NCI-H1105 treated with DMSO at 0.1 percent for 48 hours (cell line): ENCODE results near the gene USP2.

Experiments used
- DNase-seq: peaks from one replicate; lab custom pipeline; 2025; lab: John Stamatoyannopoulos, UW

The USP2 gene, protein sequence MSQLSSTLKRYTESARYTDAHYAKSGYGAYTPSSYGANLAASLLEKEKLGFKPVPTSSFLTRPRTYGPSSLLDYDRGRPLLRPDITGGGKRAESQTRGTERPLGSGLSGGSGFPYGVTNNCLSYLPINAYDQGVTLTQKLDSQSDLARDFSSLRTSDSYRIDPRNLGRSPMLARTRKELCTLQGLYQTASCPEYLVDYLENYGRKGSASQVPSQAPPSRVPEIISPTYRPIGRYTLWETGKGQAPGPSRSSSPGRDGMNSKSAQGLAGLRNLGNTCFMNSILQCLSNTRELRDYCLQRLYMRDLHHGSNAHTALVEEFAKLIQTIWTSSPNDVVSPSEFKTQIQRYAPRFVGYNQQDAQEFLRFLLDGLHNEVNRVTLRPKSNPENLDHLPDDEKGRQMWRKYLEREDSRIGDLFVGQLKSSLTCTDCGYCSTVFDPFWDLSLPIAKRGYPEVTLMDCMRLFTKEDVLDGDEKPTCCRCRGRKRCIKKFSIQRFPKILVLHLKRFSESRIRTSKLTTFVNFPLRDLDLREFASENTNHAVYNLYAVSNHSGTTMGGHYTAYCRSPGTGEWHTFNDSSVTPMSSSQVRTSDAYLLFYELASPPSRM

DNA sequence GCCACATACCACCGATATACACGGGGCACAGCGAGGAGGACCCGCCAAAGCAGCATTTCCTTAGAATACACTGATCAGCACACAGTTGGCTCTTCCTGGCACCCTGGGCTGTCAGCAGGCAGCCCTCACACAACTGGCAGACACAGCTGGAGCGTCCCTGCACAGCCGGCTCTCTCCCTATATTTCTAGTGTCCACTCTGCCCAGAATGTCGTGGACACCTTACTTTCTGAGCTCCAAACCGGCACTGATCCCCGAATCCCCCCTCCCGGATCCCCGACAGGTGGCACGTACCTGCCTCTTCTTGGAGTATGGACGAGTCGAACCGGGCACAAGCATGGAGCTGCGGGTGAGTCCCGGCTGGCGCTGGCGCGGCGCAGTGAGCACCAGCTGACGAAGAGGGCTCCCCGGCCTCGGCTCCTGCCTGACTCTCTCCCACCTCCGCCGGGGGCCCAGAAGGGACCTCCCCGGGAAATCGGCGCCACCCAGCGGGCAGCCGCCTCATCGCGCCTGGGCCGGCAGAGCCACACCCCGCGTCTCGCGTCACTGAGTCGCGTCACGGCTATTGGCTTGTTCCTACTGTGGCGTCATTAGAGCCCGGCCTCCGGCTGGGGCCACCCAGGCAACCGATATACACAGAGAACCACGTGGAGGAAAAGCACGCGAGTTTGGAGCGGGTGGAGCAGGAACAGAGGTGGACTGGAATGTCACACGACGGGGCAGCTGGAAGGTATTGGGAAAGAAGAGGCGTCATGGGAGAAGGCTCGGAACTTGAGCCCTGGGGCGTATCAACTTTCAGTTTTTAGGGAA is at the start of gene USP2:
Gene USP2 (minus strand): TSS at position 510 of the 808 bp plus-strand sequence. CDS start 8,210 bp downstream, outside the sequence.
- peak; percentile 97 for DNase-seq

DNA sequence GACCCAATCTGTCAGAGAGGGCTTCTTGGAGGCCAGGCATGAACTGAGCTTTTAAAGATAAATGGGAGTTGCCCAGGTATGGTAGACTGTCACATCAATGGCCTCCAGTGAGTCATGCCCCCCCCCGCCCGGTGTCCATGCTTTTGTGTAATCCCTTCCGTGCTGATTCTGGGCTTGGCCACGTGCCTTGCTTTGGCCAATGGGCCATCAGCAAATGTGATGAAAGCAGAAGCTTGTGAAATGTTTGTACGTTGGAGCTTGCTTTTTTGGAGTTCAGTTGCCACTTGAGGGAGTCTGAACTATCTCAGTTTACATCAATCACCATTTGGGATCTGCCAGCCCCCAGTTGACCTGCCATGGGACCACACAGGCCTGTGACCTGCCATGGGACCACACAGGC is 45.8 kb upstream of the USP2 start:
- DNase-seq = no peak

GRCh38 chr11:119426142-119426541 is 44.7 kb upstream of the USP2 start:
- no peak for DNase-seq

DNA sequence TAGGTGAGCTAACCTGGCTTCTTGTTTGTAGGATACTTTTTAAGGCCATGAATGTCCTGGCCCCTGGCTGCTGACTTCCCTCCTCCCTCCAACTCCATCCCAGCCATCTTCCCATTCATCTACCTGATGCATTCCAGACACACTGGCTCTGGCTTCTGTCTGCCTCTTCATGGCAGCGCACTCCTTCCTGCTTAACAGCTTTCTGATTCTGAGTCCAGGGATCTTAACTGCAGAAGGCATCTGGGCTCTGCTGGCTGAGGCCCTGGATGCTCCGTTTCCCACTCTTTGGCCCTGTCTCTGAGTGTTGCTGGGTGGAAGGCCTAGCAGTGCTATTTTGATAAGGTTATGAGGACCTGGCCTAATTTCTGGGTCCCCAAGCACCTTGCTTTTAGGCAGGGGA is 43.3 kb upstream of the USP2 start:
- DNase-seq = no peak

GRCh38 chr11:119424276-119424675 is 42.8 kb upstream of the USP2 start:
- no peak for DNase-seq

DNA sequence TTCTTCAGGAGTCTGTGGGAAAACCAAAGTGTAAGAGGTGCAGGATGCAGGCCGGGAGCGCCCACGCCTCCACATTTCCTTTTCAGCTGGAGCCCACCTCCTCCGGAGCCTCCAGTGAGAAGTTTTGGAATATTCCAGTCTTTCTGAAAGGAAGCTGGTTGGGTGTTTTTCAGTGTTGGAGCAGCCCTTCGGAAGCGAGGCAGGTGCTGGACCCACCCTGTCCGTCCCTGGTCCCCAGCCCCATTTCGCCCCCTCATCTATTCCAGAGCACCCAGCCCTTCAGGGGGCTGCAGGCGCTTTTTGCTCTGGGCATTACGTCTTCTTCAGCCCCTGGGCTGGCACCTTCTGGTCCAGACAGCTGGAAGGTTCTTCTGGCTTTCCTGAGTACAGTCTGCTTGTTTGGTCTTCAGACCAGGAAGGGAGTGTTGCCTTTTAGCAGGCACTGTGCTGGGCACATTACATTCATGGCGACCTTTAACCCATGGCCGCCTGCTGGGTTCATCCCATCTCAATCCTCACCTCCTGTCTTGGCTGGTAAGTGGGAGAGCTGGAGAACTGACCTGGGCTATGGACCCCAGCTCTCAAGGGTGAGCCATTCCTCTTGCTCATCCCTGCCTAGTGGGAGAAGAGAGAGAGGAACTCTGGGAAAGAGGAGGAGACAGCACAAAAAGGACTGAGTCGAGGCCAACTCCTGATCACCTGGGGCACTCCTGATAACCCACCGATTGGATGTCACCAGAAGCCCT is 42.2 kb upstream of the USP2 start:
- no peak for DNase-seq

DNA sequence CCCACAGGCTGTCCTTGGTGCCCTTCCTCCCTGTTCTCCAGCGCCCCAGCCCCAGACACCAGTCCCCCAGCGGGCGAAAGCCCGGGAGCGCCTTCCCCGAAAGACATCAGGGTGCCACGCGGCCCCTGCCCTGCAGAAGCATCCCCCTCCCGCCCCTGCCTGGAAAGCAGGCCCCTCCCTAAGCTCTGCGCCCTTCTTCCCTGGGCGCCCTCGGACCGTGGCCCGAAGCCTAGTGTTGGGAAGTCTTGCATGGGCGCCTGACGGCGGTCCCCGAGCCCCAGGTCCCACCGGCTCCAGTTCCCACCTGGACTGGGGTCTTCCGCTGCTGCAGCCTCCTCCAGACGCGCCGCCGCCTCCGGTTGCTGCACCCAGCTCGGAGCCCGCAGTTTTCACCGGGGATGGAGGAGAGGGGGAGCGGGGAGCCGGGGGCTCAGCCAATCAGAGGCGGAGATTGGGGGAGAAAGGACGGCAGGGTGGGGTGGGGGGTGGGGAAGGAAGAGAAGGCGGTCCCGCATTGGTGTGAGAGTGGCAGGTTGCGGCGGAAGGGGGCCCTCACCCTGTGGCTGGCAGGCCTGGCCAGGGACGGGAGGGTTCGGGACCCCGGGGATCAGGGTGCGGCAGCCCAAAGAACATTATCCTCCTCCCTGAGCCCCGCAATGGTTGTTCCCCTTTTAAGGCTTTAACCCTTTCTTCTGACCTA is 41.5 kb upstream of the USP2 start, which contains the start of gene THY1:
Gene THY1 (minus strand): TSS at position 364 of the 700 bp plus-strand sequence. CDS start 2,267 bp downstream, outside the sequence.
- DNase-seq = no peak

DNA sequence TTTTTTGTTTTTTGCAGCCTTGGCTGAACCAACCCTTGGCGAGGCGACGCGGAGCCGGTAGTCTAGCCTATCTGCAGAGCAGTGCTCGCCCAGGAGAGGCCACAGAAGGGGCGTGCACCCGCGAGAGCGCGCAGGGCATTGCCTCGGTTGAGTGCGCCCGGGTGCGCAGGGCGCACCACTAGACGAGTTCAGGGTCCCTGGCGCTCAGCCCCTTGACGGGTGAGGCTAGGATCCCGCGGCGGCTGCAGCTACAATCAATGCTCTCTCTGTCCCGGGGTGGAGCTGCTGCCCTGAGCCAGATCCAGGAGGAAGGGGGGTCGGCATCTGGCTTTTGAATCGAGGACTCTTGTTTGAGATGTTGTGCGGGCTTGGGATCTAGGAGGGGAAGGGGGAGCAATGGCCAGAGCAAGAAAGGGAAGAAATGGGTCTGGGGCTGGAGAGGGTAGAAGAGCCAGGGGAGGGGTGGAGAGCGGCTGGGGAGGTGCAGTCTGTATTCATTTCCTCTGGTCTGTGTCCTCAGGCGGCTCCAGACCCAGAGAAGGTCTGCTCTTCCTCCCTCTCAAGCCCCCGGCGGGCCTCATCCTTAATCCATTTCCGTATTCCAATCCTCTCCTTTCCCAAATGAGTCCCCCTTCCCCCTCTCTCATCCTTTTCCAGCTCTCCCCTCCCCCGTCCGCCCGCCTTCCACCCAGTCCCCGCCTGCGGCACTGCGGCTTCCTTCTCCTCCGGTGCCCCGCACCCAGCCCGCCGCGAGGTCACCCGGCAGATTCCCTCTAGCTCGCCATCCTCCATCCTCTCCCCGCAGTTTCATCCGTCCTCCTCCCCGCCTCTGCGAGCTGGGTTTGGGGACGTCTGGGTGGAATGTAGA is 40.7 kb upstream of the USP2 start:
- DNase-seq = peak; percentile 38

- DNase-seq = no peak
Observed at GRCh38 chr11:119421351-119421750, 39.9 kb upstream of the USP2 start.

DNA sequence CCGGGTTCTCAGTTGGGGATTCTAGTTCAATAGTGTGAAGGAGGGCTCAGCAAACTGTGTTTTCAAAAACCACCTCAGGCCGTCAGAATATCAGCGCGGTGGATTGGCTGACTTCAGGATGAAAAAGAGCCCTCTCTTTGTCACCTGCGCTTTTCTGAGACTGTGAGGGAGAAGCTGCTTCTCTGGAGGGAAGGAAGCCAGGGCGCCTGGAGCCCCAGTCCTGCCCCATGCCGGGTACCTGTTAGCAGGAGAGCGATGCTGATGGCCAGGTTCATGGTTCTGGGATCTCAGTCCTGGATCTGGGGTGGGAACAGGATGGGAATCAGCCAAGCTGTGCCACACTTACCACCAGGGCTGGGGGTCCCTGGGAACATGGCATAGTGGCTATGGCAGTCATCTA is 39.1 kb upstream of the USP2 start:
- DNase-seq = no peak

GRCh38 chr11:119419834-119420492 is 38.5 kb upstream of the USP2 start:
- no peak for DNase-seq

DNA sequence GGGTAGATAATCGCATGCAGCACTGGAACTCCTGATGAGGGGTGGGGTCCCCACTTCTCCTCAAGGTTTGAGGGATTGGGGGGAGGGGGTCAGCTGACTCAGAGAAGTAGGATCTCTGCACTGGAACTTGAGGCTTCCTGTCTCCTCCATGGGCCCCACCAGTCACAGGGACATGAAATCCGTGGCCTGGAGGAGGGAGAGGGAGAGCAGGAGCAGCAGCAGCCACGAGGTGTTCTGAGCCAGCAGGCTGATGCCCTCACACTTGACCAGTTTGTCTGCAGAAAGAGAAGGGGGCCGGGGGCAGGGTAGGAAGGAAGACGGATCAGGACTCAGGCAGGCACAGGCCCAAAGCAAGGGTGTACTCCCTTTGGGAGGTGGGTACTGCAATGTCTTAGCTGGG is 37.8 kb upstream of the USP2 start:
- DNase-seq = no peak

DNA sequence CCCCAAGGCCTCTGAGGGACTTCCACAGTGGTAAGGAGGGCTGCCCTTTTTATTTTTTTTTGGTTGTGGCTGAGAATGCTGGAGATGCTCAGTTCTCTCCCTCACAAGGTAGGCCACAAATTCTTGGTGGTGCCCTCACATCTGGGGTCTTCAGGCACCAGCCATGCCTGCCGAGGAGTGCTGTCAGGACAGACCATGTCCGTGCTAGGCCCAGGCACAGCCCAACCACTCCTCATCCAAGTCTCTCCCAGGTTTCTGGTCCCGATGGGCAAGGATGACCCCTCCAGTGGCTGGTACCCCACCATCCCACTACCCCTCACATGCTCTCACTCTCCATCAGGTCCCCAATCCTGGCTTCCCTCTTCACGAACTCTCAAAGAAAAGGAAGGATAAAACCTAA is 37.3 kb upstream of the USP2 start:
- DNase-seq = no peak

GRCh38 chr11:119417726-119418540 is 36.4 kb upstream of the USP2 start:
- DNase-seq = no peak

DNA sequence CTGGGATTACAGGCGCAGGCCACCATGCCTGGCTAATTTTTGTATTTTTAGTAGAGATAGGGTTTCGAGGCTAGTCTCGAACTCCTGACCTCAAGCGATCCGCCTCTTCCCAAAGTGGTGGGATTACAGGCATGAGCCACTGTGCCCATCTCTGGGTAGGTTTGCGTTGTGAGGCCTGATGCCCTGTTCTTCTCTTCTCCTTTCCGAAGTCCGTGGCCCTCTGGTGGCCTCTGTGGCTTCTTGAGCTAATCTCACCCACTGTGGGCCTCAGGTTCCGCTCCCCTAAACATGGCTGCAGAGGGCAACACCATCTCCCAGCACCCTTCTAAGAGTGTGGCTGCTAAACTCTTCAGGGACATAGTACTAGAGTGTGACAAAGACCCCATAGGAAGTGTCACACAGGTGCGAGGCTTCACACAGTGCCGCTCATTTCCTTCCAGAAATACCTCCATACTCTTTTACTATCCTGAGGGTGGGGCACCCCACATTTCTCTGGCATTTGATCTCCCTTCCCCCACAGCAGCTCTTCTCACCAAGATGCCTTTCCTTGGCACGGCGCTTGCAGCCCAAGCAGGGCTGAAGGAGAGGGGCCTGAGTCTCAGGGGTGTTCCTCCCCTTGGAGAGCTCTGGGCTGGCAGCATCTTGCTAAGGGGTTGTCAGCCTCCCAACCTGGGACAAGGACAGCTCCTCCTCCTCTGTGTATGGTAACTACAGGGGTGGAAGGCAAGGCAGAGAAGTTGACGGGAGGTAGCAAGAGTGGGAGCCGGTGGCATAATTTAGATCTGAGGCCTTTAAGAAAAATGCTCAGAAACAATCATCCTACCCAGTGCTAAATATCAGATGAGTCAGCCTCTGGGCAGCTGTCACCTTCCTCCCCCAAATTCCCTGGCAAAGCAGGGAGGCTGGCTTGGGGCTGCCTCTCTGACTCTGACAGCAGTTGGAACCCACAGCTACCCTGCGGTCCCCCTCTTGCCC is 35.4 kb upstream of the USP2 start:
- DNase-seq = no peak

DNA sequence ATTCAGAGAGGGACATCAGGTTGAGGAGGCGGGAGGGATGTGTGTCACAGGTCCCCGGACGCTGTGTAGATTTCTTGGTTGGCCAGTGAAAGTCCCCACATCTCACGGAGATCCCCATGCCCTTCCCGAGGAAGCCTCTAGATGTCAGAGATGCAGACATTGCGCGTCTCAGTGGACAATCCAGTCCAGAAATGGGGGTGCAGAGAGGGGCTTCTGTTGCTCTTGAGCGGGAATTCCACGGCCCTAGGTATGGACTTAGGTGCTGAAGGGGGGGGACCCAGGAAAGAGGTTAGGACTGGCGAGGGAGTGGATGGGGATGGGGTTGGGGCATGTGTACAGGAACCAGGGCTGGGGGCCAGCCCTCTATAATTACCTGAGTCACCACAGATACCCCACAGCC is 34.5 kb upstream of the USP2 start:
- no peak for DNase-seq

DNA sequence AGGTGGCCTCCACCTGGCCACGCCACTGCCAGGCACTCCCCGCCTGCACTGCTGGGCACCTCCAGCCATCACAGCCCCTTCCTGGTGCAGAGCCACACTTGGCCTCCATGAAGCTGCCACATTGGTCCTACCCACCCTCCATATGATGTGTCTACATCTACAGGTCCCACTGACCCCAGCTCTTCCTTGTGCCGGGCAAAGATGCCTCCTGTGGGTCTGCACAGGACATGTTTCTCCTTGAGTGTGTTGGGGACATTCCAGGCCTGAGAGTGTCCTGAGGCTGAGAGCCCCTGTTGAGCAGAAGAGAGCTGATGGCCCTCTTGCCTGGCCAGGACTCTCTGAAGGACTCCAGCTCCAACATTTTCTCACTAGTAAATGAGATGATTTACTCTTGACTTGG is 34.0 kb upstream of the USP2 start:
- DNase-seq = no peak

DNA sequence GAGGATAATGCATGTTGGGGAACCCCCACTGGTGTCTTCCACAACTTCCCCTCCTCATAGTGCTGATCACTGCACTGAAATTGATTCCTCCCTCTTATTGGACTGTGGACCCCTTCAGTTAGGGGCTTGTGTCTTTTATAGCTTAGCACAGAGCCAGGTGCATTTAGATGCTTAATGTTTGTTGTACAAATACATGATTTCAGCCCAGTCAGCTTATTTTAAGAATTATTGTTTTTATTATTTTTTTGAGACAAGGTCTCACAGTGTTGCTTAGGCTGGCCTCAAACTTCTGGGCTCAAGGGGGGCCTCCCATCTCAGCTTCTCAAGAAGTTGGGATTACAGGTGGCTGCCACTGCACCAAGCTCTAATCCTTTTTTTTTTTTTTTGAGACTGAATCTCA is 33.2 kb upstream of the USP2 start:
- no peak for DNase-seq
